ENCODE data around the gene TOM1.

DNA sequence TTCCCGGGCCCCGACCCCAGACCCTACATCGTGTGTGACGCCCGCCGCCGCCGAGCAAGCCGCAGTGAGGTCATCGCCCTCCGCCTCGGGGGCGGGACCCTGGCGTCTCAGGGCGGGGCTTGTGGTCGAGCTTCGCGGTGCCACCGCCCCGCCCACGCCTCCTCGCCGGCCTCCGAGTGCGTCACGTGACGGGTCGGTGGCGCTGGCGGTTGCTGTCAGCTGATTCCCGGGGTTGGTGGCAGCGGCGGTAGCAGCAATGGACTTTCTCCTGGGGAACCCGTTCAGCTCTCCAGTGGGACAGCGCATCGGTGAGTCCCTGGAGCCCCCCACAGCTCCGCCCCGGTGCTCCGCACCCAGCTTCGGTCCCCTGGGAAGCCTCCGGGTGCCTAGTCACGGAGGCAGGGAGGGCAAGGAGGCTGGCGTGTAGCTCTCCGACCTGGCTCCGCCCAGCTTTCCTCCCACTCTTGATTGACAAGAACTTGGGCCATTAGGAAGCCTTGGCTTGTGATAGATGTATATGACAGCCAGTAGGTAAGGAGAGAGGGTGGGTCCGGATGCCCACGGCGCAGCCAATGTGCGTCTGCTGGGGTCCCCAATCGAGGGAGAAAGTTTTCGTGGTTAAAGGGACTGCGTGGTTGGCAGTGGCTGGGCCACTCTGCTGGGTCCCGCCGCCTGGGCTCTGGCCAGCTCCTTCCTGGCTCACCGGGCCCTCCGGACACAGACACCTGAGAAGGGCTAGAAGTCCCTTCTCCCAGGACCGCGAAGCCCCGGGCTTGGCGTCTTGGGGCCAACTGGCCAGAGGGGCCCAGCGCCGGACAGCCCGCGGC is at the start of gene TOM1:
- peak; percentile 89 for TF ChIP-seq ZNF350 (CRISPR knock-in tag; IDR thresholded peaks at IDR 0.05; ENCODE audit: borderline replicate concordance, low read depth)
- TF ChIP-seq HNF4A (CRISPR knock-in tag; IDR thresholded peaks at IDR 0.05), result peak; percentile 22; the same call in 1 of the 2 replicates
- no peak for TF ChIP-seq SYNCRIP (IDR thresholded peaks at IDR 0.05; ENCODE audit: insufficient read depth, low read depth, low read length)
- TF ChIP-seq JUNB (CRISPR knock-in tag; IDR thresholded peaks at IDR 0.05; ENCODE audit: borderline replicate concordance), result no peak
- peak; percentile 45; the same call in 1 of the 2 replicates for TF ChIP-seq CBX5 (CRISPR knock-in tag; IDR thresholded peaks at IDR 0.05; ENCODE audit: borderline replicate concordance)
- TF ChIP-seq MYNN (CRISPR knock-in tag; IDR thresholded peaks at IDR 0.05; ENCODE audit: low read depth), result 0 out of 2 replicates have a peak, but pooled peaks have one; percentile 49
- TF ChIP-seq NR1H2 (CRISPR knock-in tag; IDR thresholded peaks at IDR 0.05; ENCODE audit: borderline replicate concordance, low read depth), result no peak
